Stimulated activated CD4-positive, alpha-beta T cell treated with anti-CD3 and anti-CD28 coated beads, TNF-alpha, amount 100 ng/mL, for 48 hours (primary cell): ENCODE results near the gene MUC4.

Experiments used
- DNase-seq, 3 donors: peaks; one replicate each; pipeline ENCODE4 v3.0.0-alpha.2; 2020; ENCODE audit warnings: low read depth in 3 of 3

MUC4 gene

DNA sequence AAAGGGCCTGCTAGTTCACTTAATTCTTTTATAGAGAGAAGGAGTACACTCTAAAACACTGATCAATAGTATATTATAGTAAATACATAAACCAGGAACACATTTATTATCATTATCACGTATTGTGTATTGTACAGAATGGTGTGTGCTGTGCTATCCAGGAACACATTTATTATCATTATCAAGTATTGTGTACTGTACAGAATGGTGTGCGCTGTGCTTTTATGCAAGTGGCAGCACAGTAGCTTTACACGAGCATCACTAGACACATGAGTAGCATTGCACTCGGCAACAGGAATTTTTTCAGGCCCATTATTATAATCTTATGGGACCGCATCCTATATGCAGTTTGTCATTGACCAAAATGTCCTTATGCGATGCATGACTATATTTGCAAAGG lies 111.9 kb downstream of the MUC4 start:
- DNase-seq = no peak

DNA sequence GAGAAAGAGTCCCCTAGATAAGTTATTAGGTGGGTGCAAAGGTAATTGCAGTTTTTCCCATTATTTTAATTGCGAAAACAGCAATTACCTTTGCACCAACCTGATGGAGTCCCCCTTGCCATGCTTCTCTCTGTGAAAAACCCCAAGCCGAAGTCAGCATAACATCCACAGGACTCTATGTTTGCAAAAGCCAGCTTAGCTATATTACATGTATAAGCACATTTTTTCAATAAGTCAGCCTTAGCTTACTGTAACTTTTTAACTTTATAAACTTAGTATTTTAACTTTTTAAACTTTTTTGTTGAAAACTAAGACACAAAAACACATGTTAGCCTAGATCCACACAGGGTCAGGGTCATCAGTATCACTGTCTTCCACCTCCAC lies 112.3 kb downstream of the MUC4 start:
- no peak for DNase-seq

DNA sequence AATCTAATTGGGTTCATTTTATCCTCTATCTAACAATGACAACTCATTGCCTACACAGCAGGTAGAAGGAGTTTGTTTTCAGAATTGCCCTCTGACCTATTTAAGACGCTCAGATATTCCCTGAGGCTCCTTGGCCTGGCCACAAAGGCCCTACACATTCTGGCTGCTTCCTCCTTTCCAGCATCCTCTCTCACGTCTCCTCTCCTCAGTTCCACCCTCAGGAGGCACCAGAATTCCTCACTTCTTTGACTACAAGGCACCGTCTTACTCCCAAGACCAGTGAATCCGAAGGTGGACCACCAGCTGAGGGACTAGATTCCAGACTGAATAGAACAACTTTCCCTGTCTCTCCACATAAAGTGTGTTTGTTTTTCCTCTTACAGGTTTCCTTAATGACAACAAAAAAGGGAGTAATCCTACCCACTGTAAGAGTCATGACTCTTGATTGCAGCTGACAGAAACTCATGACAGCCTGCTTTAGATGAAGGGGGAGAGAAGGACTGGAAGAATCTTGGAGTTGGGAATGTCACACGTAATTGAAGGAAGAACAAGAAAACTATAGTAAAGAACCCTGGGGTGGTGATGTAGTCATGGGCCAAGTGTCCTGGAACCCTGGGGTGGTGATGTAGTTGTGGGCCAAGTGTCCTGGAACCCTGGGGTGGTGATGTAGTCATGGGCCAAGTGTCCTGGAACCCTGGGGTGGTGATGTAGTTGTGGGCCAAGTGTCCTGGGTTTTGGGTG lies 112.9 kb downstream of the MUC4 start:
- DNase-seq = no peak

- DNase-seq = no peak
Observed at GRCh38 chr3:195698325-195698646, 113.4 kb downstream of the MUC4 start.

- DNase-seq = no peak
Observed at GRCh38 chr3:195697582-195698324, 114.0 kb downstream of the MUC4 start.
